HG03457 (cell line): Measurements from ENCODE around the gene MET.

Experiments
- ATAC-seq: cut with Tn5 transposase; IDR thresholded peaks from one replicate; pipeline ENCODE4 v1.9.1; 2021; ENCODE audit warnings: moderate number of reproducible peaks; ENCODE audit not compliant: unreplicated experiment

Gene MET

GRCh38 chr7:116842371-116842770, 170.4 kb downstream of the MET start:
- ATAC-seq: no peak

DNA sequence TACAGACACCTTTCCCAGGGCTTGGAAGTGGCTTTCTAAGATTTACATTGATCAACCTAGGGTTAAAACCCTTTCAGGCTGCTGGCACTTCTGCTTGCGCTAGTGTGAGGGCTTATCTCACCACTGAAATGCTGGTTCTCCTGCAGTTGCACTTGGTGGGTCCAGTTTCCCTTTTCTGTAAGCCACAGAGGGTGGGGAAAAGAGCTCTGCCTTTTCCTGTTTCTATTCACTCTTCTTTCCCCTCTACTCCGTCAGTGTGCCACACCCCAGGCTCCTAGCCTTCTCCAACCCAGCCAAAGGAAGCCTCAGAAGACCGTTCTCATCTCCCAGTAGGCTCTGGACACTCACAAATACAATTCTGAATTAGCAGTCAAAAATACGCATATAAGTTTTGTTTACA, 171.4 kb downstream of the MET start:
- no peak for ATAC-seq
